CD14-positive monocyte (primary cell): ENCODE measurements around the gene RERE. TPM values are rescaled to one million over a fixed set of nuclear protein-coding genes. Genes with fewer than 3 reads are reported as not detected.

ENCODE experiments used
- DNase-seq, 3 donors: peaks; one replicate each; pipeline ENCODE4 v3.0.0-alpha.2; 2011 to 2022
- H2AFZ ChIP-seq: 2 replicates; pipeline ENCODE4 v1.6.0; 2012; ENCODE audit warnings: mild to moderate bottlenecking, low read depth, low read length, inconsistent platforms; ENCODE audit not compliant: insufficient read depth, poor library complexity, severe bottlenecking
- H3K27ac ChIP-seq, 2 donors: 1 replicate in 1 of 2; 2 replicates in 1 of 2; pipeline ENCODE4 v1.5.1; 2012 to 2013; ENCODE audit warnings: low read length in 2 of 2, control low read depth in 1 of 2, inconsistent platforms in 1 of 2, low read depth in 1 of 2, mild to moderate bottlenecking in 1 of 2
- H3K27me3 ChIP-seq, 2 donors: one replicate each; pipeline versions ENCODE4 v1.6.0 to v1.6.1; 2011 to 2013; ENCODE audit warnings: low read length in 2 of 2; ENCODE audit not compliant: control insufficient read depth in 2 of 2, insufficient read depth in 2 of 2
- H3K36me3 ChIP-seq, 2 donors: replicated peaks in 1 of 2; 1 replicate in 1 of 2; 2 replicates in 1 of 2; pipeline versions ENCODE4 v1.5.1 to v1.6.1; 2012 to 2013; ENCODE audit warnings: low read length in 2 of 2, control low read depth in 1 of 2, inconsistent platforms in 1 of 2, mild to moderate bottlenecking in 1 of 2; ENCODE audit not compliant: insufficient read depth in 2 of 2, control insufficient read depth in 1 of 2
- H3K4me1 ChIP-seq, 2 donors: 1 replicate in 1 of 2; 2 replicates in 1 of 2; pipeline versions ENCODE4 v1.5.1 to v1.6.1; 2012 to 2013; ENCODE audit warnings: low read length in 2 of 2, control low read depth in 1 of 2, inconsistent platforms in 1 of 2, mild to moderate bottlenecking in 1 of 2, moderate library complexity in 1 of 2; ENCODE audit not compliant: insufficient read depth in 2 of 2, control insufficient read depth in 1 of 2
- H3K4me2 ChIP-seq: replicated peaks from 2 replicates; pipeline ENCODE3; 2012; ENCODE audit warnings: low read length, moderate library complexity, mild to moderate bottlenecking; ENCODE audit not compliant: poor library complexity, severe bottlenecking; ENCODE audit errors: extremely low read depth
- H3K4me3 ChIP-seq, 3 experiments: fragments of 200-600 bp in 1 of 3; sonication (generic) in 1 of 3; replicated peaks in 1 of 3; 1 replicate in 2 of 3; 2 replicates in 1 of 3; pipeline ENCODE4 v1.5.1; 2011 to 2013; ENCODE audit warnings: low read length in 3 of 3, mild to moderate bottlenecking in 3 of 3, control low read depth in 2 of 3, low read depth in 2 of 3, inconsistent platforms in 1 of 3, moderate library complexity in 1 of 3
- H3K79me2 ChIP-seq: 2 replicates; pipeline ENCODE4 v1.6.0; 2012; ENCODE audit warnings: mild to moderate bottlenecking, control low read depth, inconsistent platforms, low read length, moderate library complexity; ENCODE audit not compliant: insufficient read depth
- H3K9ac ChIP-seq: 2 replicates; pipeline ENCODE4 v1.6.0; 2017; ENCODE audit warnings: low read length, mild to moderate bottlenecking; ENCODE audit not compliant: insufficient read depth, poor library complexity, severe bottlenecking
- H3K9me3 ChIP-seq, 2 donors: replicated peaks in 1 of 2; 1 replicate in 1 of 2; 2 replicates in 1 of 2; pipeline versions ENCODE4 v1.5.1 to v1.6.1; 2012 to 2013; ENCODE audit warnings: low read length in 2 of 2, control low read depth in 1 of 2; ENCODE audit not compliant: control insufficient read depth in 1 of 2, insufficient read depth in 1 of 2
- H4K20me1 ChIP-seq: 2 replicates; pipeline ENCODE4 v1.6.0; 2012; ENCODE audit warnings: mild to moderate bottlenecking, low read length, control low read depth, moderate library complexity; ENCODE audit not compliant: insufficient read depth
- H3K27ac Mint-ChIP-seq, 7 donors: one replicate each; pipeline ENCODE4 v1.8.0; 2020; ENCODE audit warnings: mild to moderate bottlenecking in 7 of 7, mixed read lengths in 7 of 7, moderate library complexity in 6 of 7, inconsistent platforms in 2 of 7
- H3K27me3 Mint-ChIP-seq, 3 donors: one replicate each; pipeline ENCODE4 v1.8.0; 2021 to 2022; ENCODE audit warnings: low read depth in 3 of 3, mild to moderate bottlenecking in 3 of 3, mixed read lengths in 3 of 3, moderate library complexity in 3 of 3, inconsistent platforms in 1 of 3
- H3K36me3 Mint-ChIP-seq, 2 donors: one replicate each; pipeline ENCODE4 v1.8.0; 2020; ENCODE audit warnings: mixed read lengths in 2 of 2, inconsistent platforms in 1 of 2, mild to moderate bottlenecking in 1 of 2
- H3K4me1 Mint-ChIP-seq: one replicate; pipeline ENCODE4 v1.8.0; 2020; ENCODE audit warnings: mild to moderate bottlenecking, mixed read lengths
- H3K4me3 Mint-ChIP-seq, 2 donors: one replicate each; pipeline ENCODE4 v1.8.0; 2020; ENCODE audit warnings: mild to moderate bottlenecking in 2 of 2, mixed read lengths in 2 of 2, moderate library complexity in 1 of 2
- H3K9me3 Mint-ChIP-seq, 7 donors: one replicate each; pipeline ENCODE4 v1.8.0; 2020 to 2022; ENCODE audit warnings: mixed read lengths in 7 of 7, mild to moderate bottlenecking in 6 of 7, moderate library complexity in 6 of 7, inconsistent platforms in 2 of 7
- CTCF ChIP-seq: fragments of 200-600 bp; IDR thresholded peaks from one replicate; pipeline ENCODE4 v1.8.0; 2022; ENCODE audit warnings: antibody characterized with exemption, mild to moderate bottlenecking
- WGBS: methylation state at CpG from one replicate; pipeline ENCODE4 v1.1.5; 2013; ENCODE audit warnings: missing lambda C conversion rate; ENCODE audit not compliant: insufficient coverage; 5-methylcytosine and 5-hydroxymethylcytosine counted together
- intact Hi-C, 2 donors: fragments of 100-400 bp; cut with micrococcal nuclease; formaldehyde crosslinking; loops; one replicate each; pipeline versions ENCODE4 v1.15.0 to v1.15.1; 2023
- polyA plus RNA-seq, 3 donors: library from polyadenylated mRNA; depleted of rRNA in 1 of 3; unstranded in 2 of 3; stranded (reverse) in 1 of 3; fragments of 300-500 nt in 2 of 3; fragments of >200 nt in 1 of 3; fragmentation: Illumina TruSeq in 2 of 3; gene quantifications; 1 replicate in 2 of 3; 2 replicates in 1 of 3; pipeline ENCODE4 v1.2.3, GENCODE V29; 2012 to 2021

Gene RERE
- polyA plus RNA-seq, 3 donors: 1.2 to 19.4 (median 3.8) TPM

DNA sequence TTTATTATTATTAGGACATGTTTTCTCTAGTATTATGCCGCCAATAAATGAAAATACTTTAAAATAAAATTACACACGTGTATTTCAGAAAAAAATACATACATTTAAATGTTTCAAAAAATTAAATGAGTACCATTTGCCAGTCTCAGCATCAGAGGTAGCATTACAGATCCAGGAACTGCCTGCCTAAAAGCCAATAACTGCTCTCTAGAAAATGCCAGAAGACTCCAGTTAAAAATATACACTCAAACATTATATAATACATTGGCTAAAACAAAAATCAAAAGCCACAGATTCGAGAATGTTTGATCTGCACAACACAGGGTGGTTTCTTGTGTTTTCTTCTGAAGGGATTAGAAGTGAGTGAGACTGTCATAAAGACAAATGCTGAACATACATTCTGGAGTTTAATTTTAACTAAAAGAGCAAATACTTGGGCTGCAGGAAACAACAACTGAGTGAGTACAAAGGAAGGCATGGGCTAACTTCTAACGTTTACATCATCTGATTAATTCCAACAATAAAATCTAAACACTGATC lies 105.5 kb downstream of the RERE start:
- Mint-ChIP-seq H3K9me3 (no peaks in the 10 kb centered on the region), H3K27ac (peak overlapping the region in 3 of 7 donors; percentile 18 to 73 (median 64)), H3K36me3 (no peaks in the 10 kb centered on the region), H3K27me3 (peaks cover 0 to 5% (median 0%) of the 10 kb centered on the region in 3 donors), H3K4me1 (peaks cover 18% of the 10 kb centered on the region), H3K4me3 (peak overlapping the region in 1 of 2 donors; percentile 72)
- H3K9me3 ChIP-seq: no peaks in the 10 kb centered on the region
- H3K79me2 ChIP-seq: peaks cover 13% of the 10 kb centered on the region
- H3K9ac ChIP-seq: no peak overlapping the region
- H3K36me3 ChIP-seq: no peaks in the 10 kb centered on the region
- peak overlapping the region in 1 of 3 experiments; percentile 68 for H3K4me3 ChIP-seq
- H2AFZ ChIP-seq: peak overlapping the region; percentile 49
- H3K4me1 ChIP-seq: peaks cover 16 to 19% of the 10 kb centered on the region in 2 donors
- H3K27ac ChIP-seq: peak overlapping the region in 1 of 2 donors; percentile 81
- no peaks in the 10 kb centered on the region for H3K27me3 ChIP-seq
- intact Hi-C loops: no loop called here
- WGBS: no CpG with 5 or more reads among the region's 4 CpGs
- TF ChIP-seq CTCF: no peak
- no peak for DNase-seq
- H4K20me1 ChIP-seq: no peaks in the 10 kb centered on the region
- peak overlapping the region; percentile 77 for H3K4me2 ChIP-seq

GRCh38 chr1:8711151-8711550 lies 106.3 kb downstream of the RERE start:
- intact Hi-C loops: no loop called here
- H3K27me3 Mint-ChIP-seq: peaks cover 0 to 5% (median 0%) of the 10 kb centered on the region in 3 donors
- H3K36me3 ChIP-seq: no peaks in the 10 kb centered on the region
- no peaks in the 10 kb centered on the region for H3K9me3 ChIP-seq
- H2AFZ ChIP-seq: no peak overlapping the region
- no peaks in the 10 kb centered on the region for H3K9me3 Mint-ChIP-seq
- peaks cover 15% of the 10 kb centered on the region for H3K4me1 Mint-ChIP-seq
- H3K27ac Mint-ChIP-seq: no peak overlapping the region
- no peaks in the 10 kb centered on the region for H3K36me3 Mint-ChIP-seq
- no peak for DNase-seq
- H3K4me1 ChIP-seq: peaks cover 16 to 19% of the 10 kb centered on the region in 2 donors
- no CpG with 5 or more reads among the region's 5 CpGs for WGBS
- TF ChIP-seq CTCF: no peak
- H3K79me2 ChIP-seq: peaks cover 11% of the 10 kb centered on the region
- no peak overlapping the region for H3K4me3 Mint-ChIP-seq
- no peaks in the 10 kb centered on the region for H3K27me3 ChIP-seq
- H3K4me2 ChIP-seq: no peak overlapping the region
- no peak overlapping the region for H3K9ac ChIP-seq
- H4K20me1 ChIP-seq: no peaks in the 10 kb centered on the region
- H3K4me3 ChIP-seq: no peak overlapping the region
- H3K27ac ChIP-seq: no peak overlapping the region
